AG08396 (cell line): ENCODE results near the gene PI4KA.
"Not testable (repeated sequence)": the region's sequence is repeated elsewhere in the genome, so short reads cannot be mapped to it uniquely, and the experiment has no call there.

Source experiments
- DNase-seq: peaks from one replicate; pipeline ENCODE4 v3.0.0; 2012; ENCODE audit warnings: low spot score, mixed read lengths

PI4KA gene

GRCh38 chr22:20748082-20748481 lies 110.5 kb downstream of the PI4KA start:
- DNase-seq, result no peak

- no peak for DNase-seq
Measured at GRCh38 chr22:20747223-20747622, 111.4 kb downstream of the PI4KA start.

- DNase-seq, result no peak
Measured at GRCh38 chr22:20746431-20747189, 112.0 kb downstream of the PI4KA start.

GRCh38 chr22:20745119-20745518 lies 113.5 kb downstream of the PI4KA start:
- no peak for DNase-seq

- DNase-seq, result no peak
Measured at GRCh38 chr22:20744456-20744855, 114.2 kb downstream of the PI4KA start.

- no peak for DNase-seq
Measured at GRCh38 chr22:20742764-20743163, 115.8 kb downstream of the PI4KA start.

- peak; percentile 59 for DNase-seq
Measured at GRCh38 chr22:20741634-20742581, 116.7 kb downstream of the PI4KA start.

- no peak for DNase-seq
Measured at GRCh38 chr22:20741008-20741633, 117.5 kb downstream of the PI4KA start.

- no peak for DNase-seq
Measured at GRCh38 chr22:20740222-20740951, 118.2 kb downstream of the PI4KA start.

GRCh38 chr22:20738394-20739089 lies 120.1 kb downstream of the PI4KA start:
- no peak for DNase-seq

GRCh38 chr22:20736891-20737290 lies 121.7 kb downstream of the PI4KA start:
- DNase-seq, result not testable (repeated sequence)

- not testable (repeated sequence) for DNase-seq
Measured at GRCh38 chr22:20735356-20736162, 123.1 kb downstream of the PI4KA start.

- not testable (repeated sequence) for DNase-seq
Measured at GRCh38 chr22:20732431-20732830, 126.2 kb downstream of the PI4KA start.

GRCh38 chr22:20729194-20729593 lies 129.4 kb downstream of the PI4KA start:
- DNase-seq, result no peak

- no peak for DNase-seq
Measured at GRCh38 chr22:20728523-20729190, 130.0 kb downstream of the PI4KA start.

GRCh38 chr22:20727118-20728015 lies 131.2 kb downstream of the PI4KA start:
- DNase-seq, result no peak

- DNase-seq, result no peak
Measured at GRCh38 chr22:20725987-20726558, 132.5 kb downstream of the PI4KA start.
